ENCODE data around the gene NLRP4. TPM values are rescaled to one million over a fixed set of nuclear protein-coding genes. Genes with fewer than 3 reads are reported as not detected.

The NLRP4 gene
- 4.2 and 4.6 TPM in 2 replicates for total RNA-seq (2014; rRNA removed; shearing (Covaris generic))
- 3.6 and 4.0 TPM in 2 replicates for total RNA-seq (2022)
- percentile 42 among the genes with signal in this experiment for Bru-seq, nascent RNA
- BruChase-seq, experiment 1, labeled RNA remaining after a 6-hour chase = percentile 31 among the genes with signal in this experiment
- percentile 46 among the genes with signal in this experiment for BruChase-seq, experiment 2, labeled RNA remaining after a 2-hour chase
- long read RNA-seq, partial matches to known transcripts = 0 of 1 reads
- long read RNA-seq, other reads (novel, unspliced or antisense) = 0 of 1 reads

GRCh38 chr19:55836340-55836739 is at the start of gene NLRP4:
TSS of gene NLRP4 (plus strand) at chr19:55836540. CDS start at chr19:55852081, 15,541 bp downstream.
- H3K4me2 ChIP-seq (ENCODE audit: low read length) = no peak within 1 kb of the TSS
- BruUV-seq (replicated peaks) = no TSS peak
- intact Hi-C loops (cut with micrococcal nuclease; ENCODE audit: unreplicated experiment) = no loop called here
- no peaks in the 10 kb centered on the region for H3K9me2 ChIP-seq (ENCODE audit: insufficient read depth, low read length)
- H3K4me1 ChIP-seq (ENCODE audit: insufficient read depth, low read length, poor library complexity, severe bottlenecking) = peaks cover 48% of the 10 kb centered on the region
- ChIA-PET CTCF (ENCODE audit: unreplicated experiment) (no interaction called here), POLR2A (no interaction called here)
- no peaks in the 10 kb centered on the region for H3K36me3 ChIP-seq (ENCODE audit: insufficient read depth, low read length)
- no peak for TF ChIP-seq CTCF (conservative IDR thresholded peaks at IDR 0.05; ENCODE audit: low read length)
- no peak for TF ChIP-seq EZH2phosphoT487 (IDR thresholded peaks at IDR 0.05; ENCODE audit: borderline replicate concordance, low read depth, low read length)
- no peak for DNase-seq (ENCODE audit: low spot score)
- H3K79me2 ChIP-seq (ENCODE audit: insufficient read depth, low read depth, low read length) = peaks cover 5% of the 10 kb centered on the region
- H2AFZ ChIP-seq (ENCODE audit: low read length) = no peak within 1 kb of the TSS
- H4K20me1 ChIP-seq (ENCODE audit: insufficient read depth, low read length) = no peaks in the 10 kb centered on the region
- no peak within 1 kb of the TSS for H3K4me3 ChIP-seq (ENCODE audit: low read depth, low read length, poor library complexity, severe bottlenecking)
- H3K9me3 ChIP-seq (ENCODE audit: low read length) = no peaks in the 10 kb centered on the region
- H3K27ac ChIP-seq (ENCODE audit: low read depth, low read length, poor library complexity, severe bottlenecking) = no peak within 1 kb of the TSS

GRCh38 chr19:55795021-55795420 is 41.3 kb upstream of the NLRP4 start:
- no peak for DNase-seq (ENCODE audit: low spot score)
- CTCF ChIA-PET (ENCODE audit: unreplicated experiment) = no interaction called here
- no TSS peak for BruUV-seq (replicated peaks)

More at GRCh38 chr19:55795021-55795420, 41.3 kb upstream of the NLRP4 start:
- peaks cover 97% of the 10 kb centered on the region for H3K36me3 ChIP-seq (ENCODE audit: insufficient read depth, low read length)
- peaks cover 26% of the 10 kb centered on the region for H3K79me2 ChIP-seq (ENCODE audit: insufficient read depth, low read depth, low read length)
- no peak overlapping the region for H2AFZ ChIP-seq (ENCODE audit: low read length)
- peaks cover 8% of the 10 kb centered on the region for H3K4me1 ChIP-seq (ENCODE audit: insufficient read depth, low read length, poor library complexity, severe bottlenecking)
- no peaks in the 10 kb centered on the region for H3K9me3 ChIP-seq (ENCODE audit: low read length)
- POLR2A ChIA-PET = no interaction called here
- no peak overlapping the region for H3K4me3 ChIP-seq (ENCODE audit: low read depth, low read length, poor library complexity, severe bottlenecking)
- no peak overlapping the region for H3K4me2 ChIP-seq (ENCODE audit: low read length)
- H3K27ac ChIP-seq (ENCODE audit: low read depth, low read length, poor library complexity, severe bottlenecking) = no peak overlapping the region
- no peaks in the 10 kb centered on the region for H3K9me2 ChIP-seq (ENCODE audit: insufficient read depth, low read length)
- intact Hi-C loops (cut with micrococcal nuclease; ENCODE audit: unreplicated experiment) = no loop called here
- no peak for TF ChIP-seq CTCF (conservative IDR thresholded peaks at IDR 0.05; ENCODE audit: low read length)
- TF ChIP-seq EZH2phosphoT487 (IDR thresholded peaks at IDR 0.05; ENCODE audit: borderline replicate concordance, low read depth, low read length) = no peak
- H4K20me1 ChIP-seq (ENCODE audit: insufficient read depth, low read length) = no peaks in the 10 kb centered on the region

Data from OCI-LY7 (cell line).